B cell (primary cell): ENCODE measurements around the gene GUCY1A1. TPM values are rescaled to one million over a fixed set of nuclear protein-coding genes. Genes with fewer than 3 reads are reported as not detected.

Experiments
- ATAC-seq: fragments of 200-7000 bp; cut with Tn5 transposase; one replicate; pipeline ENCODE4 v1.10.0; 2021; ENCODE audit warnings: low read depth, mild to moderate bottlenecking, moderate number of reproducible peaks, moderate library complexity
- CTCF ChIA-PET: fragments of 350-600 bp; sonication (Branson Sonifier 250); formaldehyde crosslinking; loops from one replicate; lab custom pipeline; 2021; ENCODE audit warnings: antibody characterized with exemption, inconsistent platforms; lab: Charles Lee
- POLR2A ChIA-PET: fragments of 350-600 bp; sonication (Branson Sonifier 250); formaldehyde crosslinking; loops from one replicate; lab custom pipeline; 2021; ENCODE audit warnings: antibody characterized with exemption; lab: Charles Lee
- DNase-seq: peaks from one replicate; pipeline ENCODE4 v3.0.0; 2013
- H2AFZ ChIP-seq: 2 replicates; pipeline ENCODE4 v1.6.1; 2012; ENCODE audit warnings: mild to moderate bottlenecking, low read depth, low read length; ENCODE audit not compliant: insufficient read depth, poor library complexity, severe bottlenecking
- H3K27ac ChIP-seq, 2 donors: 1 replicate in 1 of 2; 2 replicates in 1 of 2; pipeline ENCODE4 v1.5.1; 2012 to 2013; ENCODE audit warnings: low read length in 2 of 2, mild to moderate bottlenecking in 2 of 2, moderate library complexity in 1 of 2
- H3K27me3 ChIP-seq, 4 experiments: fragments of 200-600 bp in 1 of 4; sonication (generic) in 1 of 4; replicated peaks in 1 of 4; 1 replicate in 2 of 4; 2 replicates in 2 of 4; pipeline versions ENCODE4 v1.6.1 to v1.7.0; 2013 to 2016; ENCODE audit warnings: low read length in 3 of 4, mild to moderate bottlenecking in 2 of 4, mixed read lengths in 1 of 4, moderate library complexity in 1 of 4; ENCODE audit not compliant: insufficient read depth in 4 of 4, control insufficient read depth in 3 of 4; ENCODE audit errors: control extremely low read depth in 1 of 4
- H3K36me3 ChIP-seq, 2 experiments: replicated peaks in 1 of 2; 1 replicate in 1 of 2; 2 replicates in 1 of 2; pipeline versions ENCODE4 v1.6.1 to v1.7.1; 2013; ENCODE audit warnings: low read length in 1 of 2; ENCODE audit not compliant: insufficient read depth in 2 of 2, control insufficient read depth in 1 of 2; ENCODE audit errors: control extremely low read depth in 1 of 2, extremely low read depth in 1 of 2
- H3K4me1 ChIP-seq, 2 donors: fragments of 200-600 bp in 1 of 2; sonication (generic) in 1 of 2; 1 replicate in 1 of 2; 2 replicates in 1 of 2; pipeline versions ENCODE4 v1.5.1 to v1.6.1; 2013 to 2017; ENCODE audit warnings: low read length in 2 of 2; ENCODE audit not compliant: control insufficient read depth in 2 of 2, insufficient read depth in 2 of 2
- H3K4me2 ChIP-seq: replicated peaks from 2 replicates; pipeline ENCODE3; 2012; ENCODE audit warnings: mild to moderate bottlenecking, low read depth, low read length; ENCODE audit not compliant: poor library complexity, severe bottlenecking
- H3K4me3 ChIP-seq, 5 experiments: fragments of 200-600 bp in 1 of 5; sonication (generic) in 1 of 5; 1 replicate in 3 of 5; 2 replicates in 2 of 5; pipeline versions ENCODE4 v1.5.1 to v1.7.0; 2011 to 2016; ENCODE audit warnings: low read length in 4 of 5, mild to moderate bottlenecking in 4 of 5, low read depth in 2 of 5, control low read depth in 1 of 5, moderate library complexity in 1 of 5; ENCODE audit not compliant: insufficient read depth in 1 of 5; ENCODE audit errors: control extremely low read depth in 1 of 5, extremely low read depth in 1 of 5
- H3K79me2 ChIP-seq: fragments of 200-600 bp; sonication (generic); one replicate; pipeline ENCODE4 v1.6.0; 2016; ENCODE audit warnings: low read length; ENCODE audit not compliant: control insufficient read depth, insufficient read depth
- H3K9ac ChIP-seq: fragments of 200-600 bp; sonication (generic); 2 replicates; pipeline ENCODE4 v1.6.1; 2017; ENCODE audit warnings: mild to moderate bottlenecking, low read length, moderate library complexity
- H3K9me3 ChIP-seq, 3 donors: one replicate each; pipeline versions ENCODE4 v1.6.1 to v1.7.1; 2013; ENCODE audit warnings: low read length in 2 of 3; ENCODE audit not compliant: control insufficient read depth in 2 of 3, insufficient read depth in 1 of 3; ENCODE audit errors: control extremely low read depth in 1 of 3
- H4K20me1 ChIP-seq: 2 replicates; pipeline ENCODE4 v1.6.0; 2012; ENCODE audit warnings: mild to moderate bottlenecking, low read length; ENCODE audit not compliant: insufficient read depth, control insufficient read depth, poor library complexity, severe bottlenecking
- H3K27ac Mint-ChIP-seq: one replicate; pipeline ENCODE4 v1.8.0; 2021; ENCODE audit warnings: mixed read lengths
- H3K27me3 Mint-ChIP-seq: one replicate; pipeline ENCODE4 v1.8.0; 2021; ENCODE audit warnings: mixed read lengths
- H3K4me1 Mint-ChIP-seq: one replicate; pipeline ENCODE4 v1.8.0; 2021; ENCODE audit warnings: mixed read lengths
- H3K4me3 Mint-ChIP-seq: one replicate; pipeline ENCODE4 v1.8.0; 2021; ENCODE audit warnings: mixed read lengths
- H3K9me3 Mint-ChIP-seq: one replicate; pipeline ENCODE4 v1.8.0; 2022; ENCODE audit warnings: mixed read lengths; ENCODE audit not compliant: insufficient read depth
- CTCF ChIP-seq: fragments of 200-600 bp; IDR thresholded peaks from one replicate; pipeline ENCODE4 v1.8.0; 2022; ENCODE audit warnings: antibody characterized with exemption, mild to moderate bottlenecking
- EZH2 ChIP-seq: IDR thresholded peaks from 2 replicates; pipeline ENCODE4 v1.6.1; 2012; ENCODE audit warnings: borderline replicate concordance, low read depth, mild to moderate bottlenecking, moderate library complexity, low read length; ENCODE audit not compliant: insufficient read depth, poor library complexity, severe bottlenecking
- WGBS: methylation state at CpG from one replicate; pipeline ENCODE4 v1.1.5; 2013; ENCODE audit warnings: missing lambda C conversion rate; ENCODE audit not compliant: insufficient coverage; 5-methylcytosine and 5-hydroxymethylcytosine counted together
- intact Hi-C: fragments of 100-400 bp; cut with micrococcal nuclease; formaldehyde crosslinking; loops from one replicate; pipeline ENCODE4 v1.10.0; 2022
- polyA plus RNA-seq: library from polyadenylated mRNA; depleted of rRNA; stranded (reverse); fragments of >200 nt; gene quantifications from 2 replicates; pipeline ENCODE4 v1.2.3, GENCODE V29; 2012
- total RNA-seq, 2 donors: library from RNA; stranded (reverse); fragments of 120-200 nt in 1 of 2; gene quantifications; 1 replicate in 1 of 2; 2 replicates in 1 of 2; pipeline versions ENCODE4 v1.2.3 to v1.2.4, GENCODE V29; 2013 to 2022

Gene GUCY1A1
- total and polyA plus RNA-seq, 2 donors (not counting 1 experiment from before 2014, with no cell fraction given): 0.12 to 0.25 TPM

DNA sequence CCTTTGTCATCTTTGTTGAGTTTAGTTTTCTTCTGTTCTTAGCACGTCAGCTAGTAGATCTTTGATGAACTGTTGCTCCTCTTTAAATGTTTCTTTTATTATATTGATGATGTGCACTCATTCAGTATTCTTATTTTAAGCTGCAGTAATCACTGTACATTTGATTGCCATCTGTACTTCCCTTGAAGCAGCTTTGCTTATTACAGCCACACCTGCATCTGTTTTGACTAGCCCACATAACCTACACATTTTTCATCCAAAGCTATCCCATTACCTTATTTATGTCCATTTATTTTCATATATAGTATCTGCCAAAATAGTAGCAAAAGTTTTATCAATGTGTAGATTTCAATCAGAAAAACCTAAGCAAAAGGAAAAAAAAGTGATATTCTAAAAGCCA, 68.3 kb downstream of the GUCY1A1 start:
- no peak for ATAC-seq
- DNase-seq: no peak
- H3K4me2 ChIP-seq: no peak overlapping the region
- CTCF ChIA-PET: no interaction called here
- H3K4me3 ChIP-seq: no peak overlapping the region
- no peaks in the 10 kb centered on the region for H3K27me3 ChIP-seq
- intact Hi-C loops: no loop called here
- no peaks in the 10 kb centered on the region for H3K9me3 ChIP-seq
- no peaks in the 10 kb centered on the region for H3K9me3 Mint-ChIP-seq
- no peaks in the 10 kb centered on the region for H3K36me3 ChIP-seq
- no peaks in the 10 kb centered on the region for H3K27me3 Mint-ChIP-seq
- POLR2A ChIA-PET: no interaction called here
- no peaks in the 10 kb centered on the region for H3K4me1 ChIP-seq
- TF ChIP-seq CTCF: no peak
- H3K4me1 Mint-ChIP-seq: no peaks in the 10 kb centered on the region
- no peak overlapping the region for H3K4me3 Mint-ChIP-seq
- no peak overlapping the region for H3K9ac ChIP-seq
- no peak overlapping the region for H3K27ac Mint-ChIP-seq
- H3K79me2 ChIP-seq: no peaks in the 10 kb centered on the region
- WGBS: no CpG with 5 or more reads among the region's 1 CpG
- H3K27ac ChIP-seq: no peak overlapping the region
- no peaks in the 10 kb centered on the region for H4K20me1 ChIP-seq
- no peak overlapping the region for H2AFZ ChIP-seq

DNA sequence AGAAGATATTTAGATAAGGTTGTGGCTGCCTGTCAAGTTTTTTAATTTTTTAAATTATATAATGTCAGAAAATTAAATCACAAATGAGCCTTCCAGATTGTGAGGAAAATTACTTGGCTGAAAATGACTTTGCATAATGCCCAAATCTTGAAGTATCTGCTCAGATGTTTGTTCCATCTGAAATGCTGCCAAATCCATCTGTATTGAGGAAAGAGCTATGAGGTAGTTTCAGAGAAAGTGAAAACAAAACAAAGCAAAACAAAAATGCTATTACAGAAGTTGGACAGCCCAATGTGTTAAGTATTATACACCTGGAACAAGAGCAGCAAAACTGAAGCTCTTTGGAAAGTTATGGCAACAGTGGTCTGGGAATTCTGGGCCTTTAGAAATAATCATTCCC, 68.8 kb downstream of the GUCY1A1 start:
- ATAC-seq (no peak), DNase-seq (no peak)
- Mint-ChIP-seq H3K27me3 (no peaks in the 10 kb centered on the region), H3K27ac (no peak overlapping the region), H3K4me1 (no peaks in the 10 kb centered on the region), H3K9me3 (no peaks in the 10 kb centered on the region), H3K4me3 (no peak overlapping the region)
- Histone ChIP-seq H4K20me1 (no peaks in the 10 kb centered on the region), H3K9ac (no peak overlapping the region), H3K4me2 (no peak overlapping the region), H3K36me3 (no peaks in the 10 kb centered on the region), H2AFZ (no peak overlapping the region), H3K9me3 (no peaks in the 10 kb centered on the region), H3K4me3 (no peak overlapping the region), H3K79me2 (no peaks in the 10 kb centered on the region), H3K4me1 (no peaks in the 10 kb centered on the region), H3K27ac (no peak overlapping the region), H3K27me3 (no peaks in the 10 kb centered on the region)
- CTCF ChIA-PET: no interaction called here
- POLR2A ChIA-PET: no interaction called here
- intact Hi-C loops: no loop called here
- TF ChIP-seq EZH2 (no peak), CTCF (no peak)
